ENCODE results near the gene PRSS53.

DNA sequence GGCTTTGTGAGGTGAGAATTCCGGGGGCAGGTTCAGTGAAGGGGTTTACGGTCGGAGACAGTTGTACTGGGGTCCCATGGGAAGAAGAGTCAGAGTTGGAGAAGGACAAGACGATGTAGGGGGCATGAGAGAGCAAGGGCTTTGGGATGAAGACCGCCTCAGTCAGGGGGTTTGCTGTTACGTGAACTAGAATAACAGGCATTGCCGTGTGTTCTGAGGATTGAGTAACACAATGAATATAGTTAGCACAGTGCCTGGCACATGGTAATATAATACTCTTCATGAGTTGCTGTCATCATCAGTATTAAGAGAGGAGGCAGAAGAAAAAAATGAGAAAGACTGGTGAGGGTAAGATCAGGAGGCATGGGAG is 13.9 kb downstream of the PRSS53 start:
- TF ChIP-seq, protein P1, sequence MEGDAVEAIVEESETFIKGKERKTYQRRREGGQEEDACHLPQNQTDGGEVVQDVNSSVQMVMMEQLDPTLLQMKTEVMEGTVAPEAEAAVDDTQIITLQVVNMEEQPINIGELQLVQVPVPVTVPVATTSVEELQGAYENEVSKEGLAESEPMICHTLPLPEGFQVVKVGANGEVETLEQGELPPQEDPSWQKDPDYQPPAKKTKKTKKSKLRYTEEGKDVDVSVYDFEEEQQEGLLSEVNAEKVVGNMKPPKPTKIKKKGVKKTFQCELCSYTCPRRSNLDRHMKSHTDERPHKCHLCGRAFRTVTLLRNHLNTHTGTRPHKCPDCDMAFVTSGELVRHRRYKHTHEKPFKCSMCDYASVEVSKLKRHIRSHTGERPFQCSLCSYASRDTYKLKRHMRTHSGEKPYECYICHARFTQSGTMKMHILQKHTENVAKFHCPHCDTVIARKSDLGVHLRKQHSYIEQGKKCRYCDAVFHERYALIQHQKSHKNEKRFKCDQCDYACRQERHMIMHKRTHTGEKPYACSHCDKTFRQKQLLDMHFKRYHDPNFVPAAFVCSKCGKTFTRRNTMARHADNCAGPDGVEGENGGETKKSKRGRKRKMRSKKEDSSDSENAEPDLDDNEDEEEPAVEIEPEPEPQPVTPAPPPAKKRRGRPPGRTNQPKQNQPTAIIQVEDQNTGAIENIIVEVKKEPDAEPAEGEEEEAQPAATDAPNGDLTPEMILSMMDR (IDR thresholded peaks at IDR 0.05): no peak
- TF ChIP-seq POLR2A (IDR thresholded peaks at IDR 0.05): no peak
